Measurements from ENCODE around the gene ATF5. TPM values are rescaled to one million over a fixed set of nuclear protein-coding genes. Genes with fewer than 3 reads are reported as not detected.

The ATF5 gene
- total and polyA plus RNA-seq, 10 of the 15 experiments (the other 5 are each of a cell fraction or from before 2014, with no cell fraction given), result 9.1 to 133 (median 24.0) TPM

GRCh38 chr19:49913720-49914119 lies 15.3 kb upstream of the ATF5 start:
- FAIRE-seq (no peak), ATAC-seq (no peak), DNase-seq (ENCODE audit: low read depth, low spot score) (no peak)
- BruUV-seq (replicated peaks), result no TSS peak
- Histone ChIP-seq H3K79me2 (ENCODE audit: control insufficient read depth, insufficient read depth, low read length) (peaks cover 67% of the 10 kb centered on the region), H3K9ac (ENCODE audit: control insufficient read depth, insufficient read depth, low read length) (no peak overlapping the region), H4K20me1 (ENCODE audit: control insufficient read depth, insufficient read depth) (no peaks in the 10 kb centered on the region; the same call in 1 of the 2 replicates), H3K27me3 (replicated peaks in 1 of 2; ENCODE audit: control insufficient read depth in 2 of 2, insufficient read depth in 2 of 2, low read length in 1 of 2) (no peaks in the 10 kb centered on the region), H3K4me1 (ENCODE audit: control insufficient read depth, insufficient read depth, low read length) (peaks cover 53% of the 10 kb centered on the region), H3K36me3 (ENCODE audit: control insufficient read depth in 2 of 2, insufficient read depth in 2 of 2, low read length in 1 of 2) (peaks cover 37 to 38% of the 10 kb centered on the region in 2 experiments), H3K9me3 (replicated peaks; ENCODE audit: control insufficient read depth, insufficient read depth, low read length) (no peaks in the 10 kb centered on the region; the same call in 2 of the 3 replicates), H2AFZ (ENCODE audit: control insufficient read depth, low read depth, low read length) (no peak overlapping the region), H3K4me2 (ENCODE audit: control insufficient read depth, insufficient read depth) (no peak overlapping the region), H3K27ac (ENCODE audit: control insufficient read depth, insufficient read depth) (no peak overlapping the region; the same call in 1 of the 2 replicates), H3K4me3 (no peak overlapping the region)
- ChIA-PET SMC1A (ENCODE audit: uncharacterized antibody, unreplicated experiment) (interaction anchor here (1.4 to 8.8 kb wide), 3 partner anchors 14 to 37 kb away, joined by 3 to 110 read pairs (median 48); partner anchors contain the start of genes AKT1S1, ATF5, IL4I1 and NUP62), RAD21 (ENCODE audit: unreplicated experiment) (interaction anchor here (1.1 to 4.9 kb wide), 7 partner anchors 11 to 44 kb away, joined by 3 to 40 read pairs (median 3); partner anchors contain the start of genes AKT1S1, ATF5, IL4I1 and NUP62), CTCF (interaction anchor here (1.2 to 9.0 kb wide), 4 partner anchors 8 to 24 kb away, joined by 4 to 71 read pairs (median 20); partner anchors contain the start of genes ATF5, IL4I1 and NUP62), POLR2A (interaction anchor here (1.7 to 6.6 kb wide), 4 partner anchors 11 to 26 kb away, joined by 5 to 116 read pairs (median 25); partner anchors contain the start of genes ATF5 and IL4I1)
- TF ChIP-seq PAX8 (IDR thresholded peaks at IDR 0.05) (no peak), KDM1A (IDR thresholded peaks at IDR 0.05; ENCODE audit: borderline replicate concordance) (no peak), IKZF2 (IDR thresholded peaks at IDR 0.05) (no peak), NR2C2 (IDR thresholded peaks at IDR 0.05; ENCODE audit: borderline replicate concordance, control insufficient read depth, insufficient read length, low read depth) (no peak), POLR2AphosphoS2 (IDR thresholded peaks at IDR 0.05; ENCODE audit: low read depth, low read length) (no peak), ZNF622 (IDR thresholded peaks at IDR 0.05) (no peak), TBL1XR1 (IDR thresholded peaks at IDR 0.05; ENCODE audit: low read depth, low read length) (no peak), RAD51 (IDR thresholded peaks at IDR 0.05) (no peak), IRF4 (IDR thresholded peaks at IDR 0.05; ENCODE audit: low read depth, low read length) (no peak)
- TF ChIP-seq, protein P1, sequence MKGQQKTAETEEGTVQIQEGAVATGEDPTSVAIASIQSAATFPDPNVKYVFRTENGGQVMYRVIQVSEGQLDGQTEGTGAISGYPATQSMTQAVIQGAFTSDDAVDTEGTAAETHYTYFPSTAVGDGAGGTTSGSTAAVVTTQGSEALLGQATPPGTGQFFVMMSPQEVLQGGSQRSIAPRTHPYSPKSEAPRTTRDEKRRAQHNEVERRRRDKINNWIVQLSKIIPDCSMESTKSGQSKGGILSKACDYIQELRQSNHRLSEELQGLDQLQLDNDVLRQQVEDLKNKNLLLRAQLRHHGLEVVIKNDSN (IDR thresholded peaks at IDR 0.05; ENCODE audit: borderline replicate concordance, extremely low read length, insufficient read depth, low read depth, low read length), result no peak
- intact Hi-C loops (cut with micrococcal nuclease; ENCODE audit: unreplicated experiment), result no loop called here
- 43% methylated on average over 10 of the region's 10 CpGs for WGBS (ENCODE audit: insufficient coverage, insufficient replicate concordance, low lambda C conversion rate, missing lambda C conversion rate)
- in situ Hi-C loops (cut with MboI), result no loop called here
